HUES6 (cell line): ENCODE measurements around the gene POLR3K.
"Not testable (repeated sequence)": the region's sequence is repeated elsewhere in the genome, so short reads cannot be mapped to it uniquely, and the experiment has no call there.

Experiments
- H3K27ac ChIP-seq: 2 replicates; pipeline ENCODE4 v1.7.0; 2013; ENCODE audit warnings: low read depth, mild to moderate bottlenecking, low read length, inconsistent platforms
- H3K27me3 ChIP-seq: 2 replicates; pipeline ENCODE4 v1.6.1; 2013; ENCODE audit warnings: low read length; ENCODE audit not compliant: control insufficient read depth, insufficient read depth
- H3K36me3 ChIP-seq: 2 replicates; pipeline ENCODE4 v1.6.1; 2013; ENCODE audit warnings: low read length; ENCODE audit not compliant: control insufficient read depth, insufficient read depth
- H3K4me1 ChIP-seq: 2 replicates; pipeline ENCODE4 v1.6.1; 2013; ENCODE audit warnings: low read length; ENCODE audit not compliant: control insufficient read depth, insufficient read depth
- H3K4me3 ChIP-seq: 2 replicates; pipeline ENCODE4 v1.5.1; 2013; ENCODE audit warnings: low read depth, low read length
- H3K9ac ChIP-seq: one replicate; pipeline ENCODE4 v1.6.1; 2013; ENCODE audit warnings: mild to moderate bottlenecking, low read length
- H3K9me3 ChIP-seq: 2 replicates; pipeline ENCODE4 v1.6.1; 2013; ENCODE audit warnings: low read depth, low read length; ENCODE audit not compliant: control insufficient read depth, insufficient read depth

POLR3K gene

GRCh38 chr16:25926-26348 is 27.5 kb downstream of the POLR3K start:
- not testable (repeated sequence) for H3K36me3 ChIP-seq, H3K4me3 ChIP-seq, H3K27me3 ChIP-seq, H3K9me3 ChIP-seq, H3K27ac ChIP-seq, H3K4me1 ChIP-seq, H3K9ac ChIP-seq

- H3K4me1 ChIP-seq, H3K9ac ChIP-seq, H3K4me3 ChIP-seq, H3K27ac ChIP-seq, H3K9me3 ChIP-seq, H3K36me3 ChIP-seq, H3K27me3 ChIP-seq: not testable (repeated sequence)
Observed at GRCh38 chr16:24151-24550, 29.3 kb downstream of the POLR3K start.

GRCh38 chr16:20886-21285 is 32.5 kb downstream of the POLR3K start:
- H3K4me3 ChIP-seq, H3K9ac ChIP-seq, H3K36me3 ChIP-seq, H3K27ac ChIP-seq, H3K4me1 ChIP-seq, H3K9me3 ChIP-seq, H3K27me3 ChIP-seq: not testable (repeated sequence)

GRCh38 chr16:17062-17765 is 36.2 kb downstream of the POLR3K start:
- not testable (repeated sequence) for H3K9ac ChIP-seq, H3K36me3 ChIP-seq, H3K4me1 ChIP-seq, H3K9me3 ChIP-seq, H3K27me3 ChIP-seq, H3K27ac ChIP-seq, H3K4me3 ChIP-seq

- not testable (repeated sequence) for H3K9ac ChIP-seq, H3K27me3 ChIP-seq, H3K4me1 ChIP-seq, H3K27ac ChIP-seq, H3K9me3 ChIP-seq, H3K4me3 ChIP-seq, H3K36me3 ChIP-seq
Observed at GRCh38 chr16:10772-11171, 42.6 kb downstream of the POLR3K start.

GRCh38 chr16:9903-10665 is 43.3 kb downstream of the POLR3K start:
- Histone ChIP-seq H3K4me1 (no peaks in the 10 kb centered on the region), H3K27me3 (no peaks in the 10 kb centered on the region), H3K36me3 (no peaks in the 10 kb centered on the region), H3K9ac (no peak overlapping the region), H3K27ac (no peak overlapping the region), H3K4me3 (peak overlapping the region; percentile 37; the same call in 1 of the 2 replicates), H3K9me3 (peaks cover 8% of the 10 kb centered on the region)
